AG04450 (cell line): ENCODE measurements around the gene MED28. TPM values are rescaled to one million over a fixed set of nuclear protein-coding genes. Genes with fewer than 3 reads are reported as not detected.

Experiments
- CTCF ChIA-PET: fragments of 300-600, 350-600 bp; formaldehyde crosslinking; extraction: SDS; loops from one replicate; lab custom pipeline; 2022; ENCODE audit warnings: antibody characterized with exemption, inconsistent platforms; lab: Charles Lee
- POLR2A ChIA-PET: fragments of 350-600 bp; formaldehyde crosslinking; extraction: SDS; loops from one replicate; lab custom pipeline; 2021; ENCODE audit warnings: antibody characterized with exemption, inconsistent platforms; lab: Yijun Ruan, JAX
- DNase-seq: peaks from one replicate; pipeline ENCODE4 v3.0.0-alpha.2; 2011; ENCODE audit warnings: low read depth, low spot score
- H3K27ac ChIP-seq: one replicate; pipeline ENCODE4 v1.5.1; 2012; ENCODE audit warnings: low read depth, low read length, control low read depth
- H3K27me3 ChIP-seq: one replicate; pipeline ENCODE4 v1.6.0; 2012; ENCODE audit warnings: low read length; ENCODE audit not compliant: control insufficient read depth, insufficient read depth
- H3K4me3 ChIP-seq: 2 replicates; pipeline ENCODE4 v1.5.1; 2011; ENCODE audit warnings: mild to moderate bottlenecking, low read depth, low read length, control low read depth
- H3K9me3 ChIP-seq: 2 replicates; pipeline ENCODE4 v1.5.1; 2012; ENCODE audit warnings: low read length; ENCODE audit not compliant: control insufficient read depth, insufficient read depth
- polyA plus RNA-seq: library from polyadenylated mRNA; depleted of rRNA; stranded (reverse); fragments of >200 nt; gene quantifications from 2 replicates; pipeline ENCODE4 v1.2.3, GENCODE V29; 2011
- TF ChIP-seq, protein P1 (sequence below): IDR thresholded peaks from 2 replicates; pipeline ENCODE4 v1.5.1; 2011; ENCODE audit warnings: low read depth, low read length, control low read depth, inconsistent platforms

MED28 gene
- polyA plus RNA-seq, 1 experiment: 48.6 TPM

DNA sequence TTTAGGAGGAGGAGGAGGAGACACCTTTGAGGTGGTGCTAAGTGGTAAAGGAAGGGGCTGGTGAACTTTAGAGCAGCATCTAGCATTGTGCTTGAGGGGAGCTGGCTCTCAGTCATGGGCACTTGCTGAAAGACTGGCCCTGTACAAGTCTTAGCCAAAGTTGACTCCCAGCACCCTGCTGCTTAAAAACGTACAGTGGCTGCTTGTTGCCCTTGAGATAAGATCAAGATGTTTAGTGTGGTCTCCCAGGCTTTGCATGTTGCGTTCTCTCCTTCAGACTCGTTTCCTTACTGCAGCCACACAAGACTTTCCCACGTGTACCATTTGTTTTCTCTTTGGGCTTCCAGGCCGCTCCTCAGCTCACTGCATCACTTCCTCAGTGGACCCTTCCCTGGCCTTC, 1.8 kb downstream of the MED28 start:
- POLR2A ChIA-PET: interaction anchor here (2.7 kb wide), 1 partner anchor 39 kb away, joined by 19 read pairs; the partner anchor contains the start of gene LAP3

DNA sequence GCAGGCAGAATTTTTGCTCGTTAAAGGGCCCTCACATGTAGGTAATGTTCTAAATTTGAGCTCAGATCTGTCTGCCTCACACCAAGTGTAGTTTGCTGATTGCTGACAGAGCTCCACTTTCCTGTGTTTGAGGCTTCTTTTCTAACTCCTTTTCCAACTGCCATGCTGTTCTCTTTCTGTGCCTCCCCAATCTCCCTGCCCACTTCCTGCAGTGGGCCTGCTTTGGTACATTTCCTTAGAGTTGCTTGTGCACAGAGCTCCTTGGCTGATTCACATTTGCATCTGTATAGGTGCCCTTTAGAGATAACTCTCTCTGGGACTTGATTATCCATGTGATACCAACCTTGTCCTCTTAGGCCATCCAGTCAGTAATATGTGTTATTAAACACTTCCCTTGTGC, 4.5 kb downstream of the MED28 start:
- Histone ChIP-seq H3K27ac (peak overlapping the region; percentile 96), H3K9me3 (no peaks in the 10 kb centered on the region), H3K27me3 (no peaks in the 10 kb centered on the region), H3K4me3 (no peak overlapping the region)
- DNase-seq: no peak
- ChIA-PET POLR2A (no interaction called here), CTCF (interaction anchor here (0.5 to 1.0 kb wide), 2 partner anchors 70 to 1395 kb away, joined by 3 to 4 read pairs; no protein-coding TSS in a partner anchor)
- TF ChIP-seq, protein P1, sequence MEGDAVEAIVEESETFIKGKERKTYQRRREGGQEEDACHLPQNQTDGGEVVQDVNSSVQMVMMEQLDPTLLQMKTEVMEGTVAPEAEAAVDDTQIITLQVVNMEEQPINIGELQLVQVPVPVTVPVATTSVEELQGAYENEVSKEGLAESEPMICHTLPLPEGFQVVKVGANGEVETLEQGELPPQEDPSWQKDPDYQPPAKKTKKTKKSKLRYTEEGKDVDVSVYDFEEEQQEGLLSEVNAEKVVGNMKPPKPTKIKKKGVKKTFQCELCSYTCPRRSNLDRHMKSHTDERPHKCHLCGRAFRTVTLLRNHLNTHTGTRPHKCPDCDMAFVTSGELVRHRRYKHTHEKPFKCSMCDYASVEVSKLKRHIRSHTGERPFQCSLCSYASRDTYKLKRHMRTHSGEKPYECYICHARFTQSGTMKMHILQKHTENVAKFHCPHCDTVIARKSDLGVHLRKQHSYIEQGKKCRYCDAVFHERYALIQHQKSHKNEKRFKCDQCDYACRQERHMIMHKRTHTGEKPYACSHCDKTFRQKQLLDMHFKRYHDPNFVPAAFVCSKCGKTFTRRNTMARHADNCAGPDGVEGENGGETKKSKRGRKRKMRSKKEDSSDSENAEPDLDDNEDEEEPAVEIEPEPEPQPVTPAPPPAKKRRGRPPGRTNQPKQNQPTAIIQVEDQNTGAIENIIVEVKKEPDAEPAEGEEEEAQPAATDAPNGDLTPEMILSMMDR: no peak

More for the DNA sequence above, 1.8 kb downstream of the MED28 start:
- peak overlapping the region; percentile 45 for H3K4me3 ChIP-seq
- H3K27ac ChIP-seq: no peak overlapping the region
- no peaks in the 10 kb centered on the region for H3K27me3 ChIP-seq
- H3K9me3 ChIP-seq: no peaks in the 10 kb centered on the region
- TF ChIP-seq, protein P1: no peak
- no peak for DNase-seq
- CTCF ChIA-PET: interaction anchor here (1.6 to 4.7 kb wide), 4 partner anchors 7 to 977 kb away, joined by 4 to 23 read pairs (median 12); no protein-coding TSS in a partner anchor

DNA sequence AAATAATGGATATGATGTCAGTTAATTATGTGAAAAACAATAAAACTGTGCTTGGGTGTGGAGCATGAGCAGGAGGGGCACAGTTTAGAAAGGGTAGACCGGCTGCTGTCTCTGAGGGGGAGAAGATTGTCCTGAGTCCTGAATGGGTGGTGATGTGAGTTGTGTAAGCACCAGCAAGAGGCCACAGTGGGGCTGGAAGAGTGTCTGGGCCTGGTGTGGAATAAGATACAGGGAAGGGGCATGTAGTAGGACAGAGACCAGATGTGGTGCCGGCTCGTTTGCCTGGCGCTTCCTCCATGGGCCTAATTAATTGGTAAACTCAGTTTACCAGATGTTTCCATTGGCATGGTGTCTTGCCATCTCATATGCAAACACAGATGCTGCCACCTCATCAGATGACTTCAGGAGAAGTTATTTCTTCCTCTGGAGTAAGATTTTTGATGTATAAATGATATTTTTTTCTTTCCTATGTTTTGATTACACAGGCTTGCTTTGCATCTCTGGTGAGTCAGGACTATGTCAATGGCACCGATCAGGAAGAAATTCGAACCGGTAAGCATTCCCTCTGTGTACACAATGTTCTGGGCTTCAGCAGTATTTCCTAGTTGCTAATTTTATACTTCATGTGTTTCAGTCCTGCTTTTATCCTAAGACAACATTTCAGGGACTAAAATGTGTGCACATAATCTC, 5.1 kb downstream of the MED28 start:
- peak overlapping the region; percentile 96 for H3K27ac ChIP-seq
- no peaks in the 10 kb centered on the region for H3K27me3 ChIP-seq
- ChIA-PET CTCF (interaction anchor here (1.0 kb wide), 2 partner anchors 71 to 189 kb away, joined by 4 to 5 read pairs; no protein-coding TSS in a partner anchor), POLR2A (no interaction called here)
- DNase-seq: peak; percentile 64
- TF ChIP-seq, protein P1: no peak
- H3K9me3 ChIP-seq: no peaks in the 10 kb centered on the region
- 0 out of 2 replicates have a peak overlapping the region, but pooled peaks have one; percentile 15 for H3K4me3 ChIP-seq

DNA sequence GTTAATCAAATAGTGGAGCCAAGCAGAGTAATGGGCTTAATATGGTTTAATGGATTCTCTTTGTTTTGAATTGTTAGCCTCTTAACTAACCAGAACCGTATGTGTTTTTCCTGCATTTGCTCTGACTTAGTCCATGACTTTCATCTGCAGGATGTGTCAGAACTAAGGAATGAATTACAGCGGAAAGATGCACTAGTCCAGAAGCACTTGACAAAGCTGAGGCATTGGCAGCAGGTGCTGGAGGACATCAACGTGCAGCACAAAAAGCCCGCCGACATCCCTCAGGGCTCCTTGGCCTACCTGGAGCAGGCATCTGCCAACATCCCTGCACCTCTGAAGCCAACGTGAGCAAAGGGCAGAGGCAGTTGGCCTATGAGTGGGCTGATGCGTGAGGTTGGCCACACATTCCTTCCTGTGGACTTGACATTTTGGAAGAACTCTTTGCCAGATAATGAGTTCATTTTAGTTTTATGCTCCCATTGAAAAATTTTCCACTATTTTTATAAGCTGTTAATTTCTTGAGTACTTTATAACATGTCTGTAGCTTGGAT, 9.1 kb downstream of the MED28 start:
- TF ChIP-seq, protein P1: no peak
- Histone ChIP-seq H3K27me3 (no peaks in the 10 kb centered on the region), H3K9me3 (no peaks in the 10 kb centered on the region), H3K4me3 (no peak overlapping the region), H3K27ac (no peak overlapping the region)
- peak; percentile 10 for DNase-seq
- POLR2A ChIA-PET: interaction anchor here (0.9 kb wide), 1 partner anchor 9 kb away, joined by 4 read pairs; the partner anchor contains the start of gene MED28
- CTCF ChIA-PET: interaction anchor here (0.6 to 2.1 kb wide), 5 partner anchors 8 to 17 kb away, joined by 3 to 12 read pairs (median 5); no protein-coding TSS in a partner anchor

DNA sequence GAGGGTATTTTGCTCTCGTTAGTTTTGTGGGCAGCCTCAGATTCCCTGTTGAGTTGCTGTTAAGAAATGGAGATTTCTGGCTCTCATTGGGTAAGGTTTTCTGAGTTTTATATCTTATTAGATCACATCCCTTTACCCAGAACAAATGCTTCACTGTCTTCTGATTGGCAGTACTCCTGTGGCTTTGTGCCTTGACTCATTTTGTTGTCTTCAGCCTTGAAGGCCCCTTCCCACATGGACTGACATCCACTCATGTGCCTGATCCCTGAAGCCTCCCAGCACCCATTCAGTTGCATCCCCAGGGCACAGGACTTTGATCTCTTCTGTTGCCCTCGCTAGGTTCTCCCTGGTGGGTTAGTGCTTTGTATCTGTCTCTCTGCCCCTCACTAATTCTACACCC, 10.4 kb downstream of the MED28 start:
- no peak for DNase-seq
- ChIA-PET CTCF (interaction anchor here (2.1 kb wide), 1 partner anchor 11 kb away, joined by 12 read pairs; no protein-coding TSS in a partner anchor), POLR2A (no interaction called here)
- no peaks in the 10 kb centered on the region for H3K9me3 ChIP-seq
- no peak overlapping the region for H3K4me3 ChIP-seq
- TF ChIP-seq, protein P1: no peak
- H3K27me3 ChIP-seq: no peaks in the 10 kb centered on the region
- H3K27ac ChIP-seq: no peak overlapping the region
